ENCODE results near the gene ELMO3. TPM values are rescaled to one million over a fixed set of nuclear protein-coding genes. Genes with fewer than 3 reads are reported as not detected.

ELMO3 gene
- total RNA-seq, 2 experiments from 2014 or later: 5.0 to 5.6 TPM

DNA sequence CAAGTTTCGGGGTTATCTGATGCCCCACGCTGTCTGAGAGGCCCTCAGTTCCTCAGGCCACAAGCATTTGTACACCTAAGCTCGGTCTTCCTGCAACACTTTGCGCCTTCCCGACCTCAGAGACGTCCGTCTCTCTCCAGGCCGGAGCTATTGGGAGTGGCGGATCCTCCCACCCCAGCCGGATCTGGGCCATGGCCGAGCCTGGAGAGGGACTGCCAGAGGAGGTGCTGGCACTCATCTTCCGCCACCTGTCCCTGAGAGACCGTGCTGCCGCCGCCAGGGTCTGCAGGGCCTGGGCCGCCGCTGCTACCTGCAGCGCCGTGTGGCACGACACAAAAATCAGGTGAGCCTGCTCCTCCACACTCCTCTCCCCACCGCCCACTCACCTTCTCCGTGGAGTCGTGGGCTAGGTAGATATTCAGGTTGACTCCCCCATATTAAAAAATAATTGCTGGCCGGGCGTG is 37.3 kb upstream of the ELMO3 start:
- ATAC-seq (no peak), DNase-seq (peak; percentile 1)
- TF ChIP-seq, protein P1, sequence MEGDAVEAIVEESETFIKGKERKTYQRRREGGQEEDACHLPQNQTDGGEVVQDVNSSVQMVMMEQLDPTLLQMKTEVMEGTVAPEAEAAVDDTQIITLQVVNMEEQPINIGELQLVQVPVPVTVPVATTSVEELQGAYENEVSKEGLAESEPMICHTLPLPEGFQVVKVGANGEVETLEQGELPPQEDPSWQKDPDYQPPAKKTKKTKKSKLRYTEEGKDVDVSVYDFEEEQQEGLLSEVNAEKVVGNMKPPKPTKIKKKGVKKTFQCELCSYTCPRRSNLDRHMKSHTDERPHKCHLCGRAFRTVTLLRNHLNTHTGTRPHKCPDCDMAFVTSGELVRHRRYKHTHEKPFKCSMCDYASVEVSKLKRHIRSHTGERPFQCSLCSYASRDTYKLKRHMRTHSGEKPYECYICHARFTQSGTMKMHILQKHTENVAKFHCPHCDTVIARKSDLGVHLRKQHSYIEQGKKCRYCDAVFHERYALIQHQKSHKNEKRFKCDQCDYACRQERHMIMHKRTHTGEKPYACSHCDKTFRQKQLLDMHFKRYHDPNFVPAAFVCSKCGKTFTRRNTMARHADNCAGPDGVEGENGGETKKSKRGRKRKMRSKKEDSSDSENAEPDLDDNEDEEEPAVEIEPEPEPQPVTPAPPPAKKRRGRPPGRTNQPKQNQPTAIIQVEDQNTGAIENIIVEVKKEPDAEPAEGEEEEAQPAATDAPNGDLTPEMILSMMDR (IDR thresholded peaks at IDR 0.05): no peak
- peaks cover 39% of the 10 kb centered on the region for H3K27me3 Mint-ChIP-seq
- peak overlapping the region; percentile 90 for H3K4me3 Mint-ChIP-seq
- no peaks in the 10 kb centered on the region for H3K9me3 Mint-ChIP-seq
- POLR2A ChIA-PET: interaction anchor here (0.8 to 5.6 kb wide), 3 partner anchors 11 to 33 kb away, joined by 3 to 67 read pairs (median 3); partner anchors contain the start of genes B3GNT9 and NOL3
- H3K4me1 Mint-ChIP-seq (ENCODE audit: low read depth): peaks cover 53% of the 10 kb centered on the region
- H3K36me3 Mint-ChIP-seq (ENCODE audit: low read depth): peaks cover 20% of the 10 kb centered on the region
- H3K27ac Mint-ChIP-seq: no peak overlapping the region
- intact Hi-C loops (cut with micrococcal nuclease): no loop called here
- CTCF ChIA-PET: interaction anchor here (1.4 to 15.9 kb wide), 6 partner anchors 10 to 142 kb away, joined by 5 to 209 read pairs (median 18); partner anchors contain the start of genes HSF4 and NOL3

GRCh38 chr16:67162506-67163163 is 36.3 kb upstream of the ELMO3 start:
- ChIA-PET POLR2A (interaction anchor here (0.5 to 5.6 kb wide), 5 partner anchors 11 to 149 kb away, joined by 3 to 67 read pairs (median 3); partner anchors contain the start of genes B3GNT9 and NOL3), CTCF (interaction anchor here (0.9 to 15.9 kb wide), 13 partner anchors 7 to 202 kb away, joined by 3 to 209 read pairs (median 5); partner anchors contain the start of genes CES3, HSF4 and NOL3)
- DNase-seq (no peak), ATAC-seq (no peak)
- peaks cover 24% of the 10 kb centered on the region for H3K36me3 Mint-ChIP-seq (ENCODE audit: low read depth)
- intact Hi-C loops (cut with micrococcal nuclease): no loop called here
- H3K27ac Mint-ChIP-seq: no peak overlapping the region
- peaks cover 48% of the 10 kb centered on the region for H3K27me3 Mint-ChIP-seq
- H3K4me1 Mint-ChIP-seq (ENCODE audit: low read depth): peaks cover 52% of the 10 kb centered on the region
- peak overlapping the region; percentile 15 for H3K4me3 Mint-ChIP-seq
- TF ChIP-seq, protein P1 (IDR thresholded peaks at IDR 0.05): no peak
- H3K9me3 Mint-ChIP-seq: no peaks in the 10 kb centered on the region

GRCh38 chr16:67163164-67163998 is 35.5 kb upstream of the ELMO3 start:
- Mint-ChIP-seq H3K36me3 (ENCODE audit: low read depth) (peaks cover 22% of the 10 kb centered on the region), H3K27ac (no peak overlapping the region), H3K27me3 (peaks cover 55% of the 10 kb centered on the region), H3K4me1 (ENCODE audit: low read depth) (peaks cover 46% of the 10 kb centered on the region), H3K9me3 (no peaks in the 10 kb centered on the region), H3K4me3 (peak overlapping the region; percentile 44)
- POLR2A ChIA-PET: interaction anchor here (0.5 to 5.6 kb wide), 5 partner anchors 11 to 219 kb away, joined by 3 to 67 read pairs (median 3); partner anchors contain the start of gene NOL3
- TF ChIP-seq, protein P1 (IDR thresholded peaks at IDR 0.05): no peak
- DNase-seq: peak; percentile 61
- ATAC-seq: no peak
- intact Hi-C loops (cut with micrococcal nuclease): no loop called here
- CTCF ChIA-PET: interaction anchor here (1.0 to 15.9 kb wide), 13 partner anchors 8 to 209 kb away, joined by 3 to 209 read pairs (median 5); partner anchors contain the start of genes CES3, HSF4 and NOL3

DNA sequence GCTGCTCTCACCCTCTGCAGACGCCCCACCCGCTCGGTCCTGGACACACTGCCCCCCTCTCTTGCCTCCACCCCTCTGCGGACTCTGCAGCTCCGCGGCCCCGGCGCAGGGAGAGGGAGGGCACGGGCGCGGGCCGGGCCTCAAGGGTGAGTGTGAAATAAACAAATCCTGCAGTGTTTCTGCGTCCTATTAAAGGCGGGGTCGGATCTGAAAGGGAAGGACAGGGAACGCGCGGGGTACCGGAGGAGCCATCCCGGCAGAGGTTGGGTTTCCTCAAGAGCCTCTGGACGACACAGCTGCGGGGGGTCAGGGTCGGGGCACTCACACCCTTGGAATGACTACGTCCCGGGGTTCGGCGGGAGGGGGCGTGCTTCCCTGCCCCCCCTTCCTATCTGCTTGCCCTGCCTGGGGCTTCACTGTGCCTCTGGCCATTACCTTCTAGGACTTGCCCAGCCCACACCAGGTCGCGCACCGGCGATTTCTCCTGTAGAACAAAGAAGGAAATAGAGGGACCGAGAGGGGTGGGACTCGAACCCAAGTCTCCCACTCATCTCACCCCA is 34.9 kb upstream of the ELMO3 start:
- POLR2A ChIA-PET: interaction anchor here (0.8 to 5.6 kb wide), 4 partner anchors 10 to 219 kb away, joined by 3 to 67 read pairs (median 14); partner anchors contain the start of gene NOL3

More for the DNA sequence above, 34.9 kb upstream of the ELMO3 start:
- peak overlapping the region; percentile 44 for H3K4me3 Mint-ChIP-seq
- H3K27ac Mint-ChIP-seq: no peak overlapping the region
- H3K27me3 Mint-ChIP-seq: peaks cover 62% of the 10 kb centered on the region
- CTCF ChIA-PET: interaction anchor here (1.0 to 16.0 kb wide), 8 partner anchors 6 to 210 kb away, joined by 3 to 209 read pairs (median 5); partner anchors contain the start of genes B3GNT9, FBXL8, HSF4 and NOL3
- peaks cover 19% of the 10 kb centered on the region for H3K36me3 Mint-ChIP-seq (ENCODE audit: low read depth)
- no peak for ATAC-seq
- H3K4me1 Mint-ChIP-seq (ENCODE audit: low read depth): peaks cover 42% of the 10 kb centered on the region
- intact Hi-C loops (cut with micrococcal nuclease): no loop called here
- no peaks in the 10 kb centered on the region for H3K9me3 Mint-ChIP-seq
- peak; percentile 23 for DNase-seq
- TF ChIP-seq, protein P1 (IDR thresholded peaks at IDR 0.05): no peak
